Measurements from ENCODE around the gene THADA.
"Not testable (repeated sequence)": the region's sequence is repeated elsewhere in the genome, so short reads cannot be mapped to it uniquely, and the experiment has no call there.

Gene THADA

GRCh38 chr2:43207553-43208300 is 388.1 kb downstream of the THADA start:
- no peak for DNase-seq (ENCODE audit: low read depth)

DNA sequence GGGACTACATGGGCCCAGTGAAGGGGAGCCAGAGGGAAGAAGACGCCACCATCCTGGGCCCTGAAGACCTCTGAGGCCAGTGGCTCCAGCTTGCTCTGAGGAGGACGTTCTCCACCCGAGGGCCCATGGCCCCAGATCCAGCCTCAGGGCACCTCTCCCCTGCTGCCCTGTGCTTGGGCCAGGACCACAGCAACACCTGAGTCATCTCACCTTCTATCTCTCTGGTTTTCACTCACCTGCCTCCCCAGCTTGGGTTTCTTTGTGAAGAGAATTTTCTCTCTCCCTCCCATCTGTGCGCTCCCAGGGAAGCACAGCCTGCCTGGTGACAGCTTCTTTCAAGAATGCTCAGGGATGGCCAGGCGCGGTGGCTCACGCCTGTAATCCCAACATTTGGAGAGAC is 389.2 kb downstream of the THADA start:
- no peak for DNase-seq (ENCODE audit: low read depth)

GRCh38 chr2:43203373-43203772 is 392.5 kb downstream of the THADA start:
- no peak for DNase-seq (ENCODE audit: low read depth)

DNA sequence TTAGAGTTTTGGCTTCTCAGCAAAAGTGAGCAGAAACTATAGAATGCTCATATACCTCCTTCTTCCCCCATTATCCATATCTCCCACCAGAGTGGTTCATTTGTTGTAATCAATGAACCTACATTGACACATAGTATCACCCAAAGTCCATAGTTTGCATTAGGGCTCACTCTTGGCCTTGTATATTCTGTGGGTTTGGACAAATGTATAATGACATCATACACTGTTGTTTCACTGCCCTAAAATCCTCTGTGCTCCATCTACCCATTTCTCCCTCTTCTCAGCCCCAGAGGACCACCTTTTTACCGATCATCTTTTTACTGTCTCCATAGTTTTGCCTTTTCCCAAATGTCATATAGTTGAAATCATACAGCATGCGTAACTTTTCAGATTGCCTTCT is 393.5 kb downstream of the THADA start:
- no peak for DNase-seq (ENCODE audit: low read depth)

DNA sequence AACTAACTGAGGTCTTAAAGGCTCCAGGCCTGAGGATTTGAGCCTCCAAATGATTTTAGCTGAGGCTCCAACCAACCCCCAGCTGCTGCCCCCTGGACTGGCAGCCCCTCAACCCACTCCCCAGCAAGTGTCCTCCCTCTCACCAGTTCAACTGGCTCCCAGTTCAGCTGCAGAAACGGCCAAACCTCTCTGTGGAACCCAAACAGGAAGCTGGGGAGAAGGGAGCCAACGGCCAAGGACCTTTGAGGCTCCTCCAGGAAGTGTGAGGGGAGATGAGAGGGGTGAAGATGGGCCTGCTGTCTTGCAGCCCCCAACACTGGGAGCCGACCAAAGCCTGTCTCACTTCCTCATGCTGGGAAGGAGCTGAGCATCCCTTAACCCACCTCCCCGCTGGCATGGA is 394.3 kb downstream of the THADA start:
- DNase-seq (ENCODE audit: low read depth): no peak

DNA sequence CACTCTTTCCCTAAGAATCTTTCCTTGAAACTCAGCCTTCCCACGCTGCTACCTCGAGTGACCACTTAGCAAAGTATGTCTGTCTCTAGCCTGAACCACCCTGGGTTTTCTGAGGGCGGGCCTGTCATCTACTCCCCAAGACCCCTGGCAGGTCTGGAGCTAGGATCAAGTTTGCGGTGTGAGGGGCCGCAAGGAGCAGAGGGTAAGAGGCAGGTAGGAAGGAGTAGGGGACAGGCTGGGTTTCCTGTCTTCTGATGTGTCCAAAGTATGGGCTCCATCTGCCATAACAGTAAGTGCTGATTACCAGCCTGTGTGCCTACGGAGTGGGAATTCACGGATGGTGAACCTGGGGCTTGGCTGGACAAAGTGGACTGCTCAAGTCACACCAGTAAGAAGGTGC is 394.8 kb downstream of the THADA start:
- DNase-seq (ENCODE audit: low read depth): no peak

- peak; percentile 36 for DNase-seq (ENCODE audit: low read depth)
These were observed 396.0 kb downstream of the THADA start for GRCh38 chr2:43199492-43200488.

DNA sequence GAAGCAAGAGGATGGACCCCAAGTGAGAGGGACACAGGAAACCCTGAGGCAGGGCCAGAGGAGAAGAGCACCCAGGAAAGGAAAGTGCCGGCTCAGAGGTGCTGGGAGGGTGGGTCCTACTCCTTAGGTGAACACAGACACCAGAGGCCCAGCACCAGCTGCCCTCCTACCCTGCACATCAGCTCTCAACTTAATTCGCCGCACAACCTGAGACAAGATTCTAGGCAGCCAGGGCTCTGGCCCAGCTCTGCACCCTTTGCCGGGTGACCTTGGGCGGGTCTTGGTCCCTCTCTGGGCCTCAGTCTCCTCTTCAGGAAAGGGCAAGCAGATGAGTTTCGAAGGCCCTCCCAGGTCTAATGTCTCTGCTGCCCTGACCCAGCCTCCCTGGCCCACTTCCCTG is 397.6 kb downstream of the THADA start:
- DNase-seq (ENCODE audit: low read depth): no peak

DNA sequence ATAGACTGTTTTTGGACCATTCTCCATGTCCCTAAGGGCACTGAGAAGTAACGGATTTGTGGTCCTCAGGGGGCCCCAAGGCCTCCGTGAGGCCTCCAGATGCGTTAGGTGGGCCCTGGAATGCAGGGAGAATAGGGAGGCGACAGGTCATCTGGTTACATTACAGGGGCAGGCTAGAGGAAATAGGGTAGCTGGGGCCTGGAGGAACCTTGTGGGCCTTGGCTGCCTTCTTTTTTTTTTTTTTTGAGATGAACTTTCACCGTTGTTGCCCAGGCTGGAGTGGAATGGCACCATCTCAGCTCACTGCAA is 398.3 kb downstream of the THADA start:
- no peak for DNase-seq (ENCODE audit: low read depth)

DNA sequence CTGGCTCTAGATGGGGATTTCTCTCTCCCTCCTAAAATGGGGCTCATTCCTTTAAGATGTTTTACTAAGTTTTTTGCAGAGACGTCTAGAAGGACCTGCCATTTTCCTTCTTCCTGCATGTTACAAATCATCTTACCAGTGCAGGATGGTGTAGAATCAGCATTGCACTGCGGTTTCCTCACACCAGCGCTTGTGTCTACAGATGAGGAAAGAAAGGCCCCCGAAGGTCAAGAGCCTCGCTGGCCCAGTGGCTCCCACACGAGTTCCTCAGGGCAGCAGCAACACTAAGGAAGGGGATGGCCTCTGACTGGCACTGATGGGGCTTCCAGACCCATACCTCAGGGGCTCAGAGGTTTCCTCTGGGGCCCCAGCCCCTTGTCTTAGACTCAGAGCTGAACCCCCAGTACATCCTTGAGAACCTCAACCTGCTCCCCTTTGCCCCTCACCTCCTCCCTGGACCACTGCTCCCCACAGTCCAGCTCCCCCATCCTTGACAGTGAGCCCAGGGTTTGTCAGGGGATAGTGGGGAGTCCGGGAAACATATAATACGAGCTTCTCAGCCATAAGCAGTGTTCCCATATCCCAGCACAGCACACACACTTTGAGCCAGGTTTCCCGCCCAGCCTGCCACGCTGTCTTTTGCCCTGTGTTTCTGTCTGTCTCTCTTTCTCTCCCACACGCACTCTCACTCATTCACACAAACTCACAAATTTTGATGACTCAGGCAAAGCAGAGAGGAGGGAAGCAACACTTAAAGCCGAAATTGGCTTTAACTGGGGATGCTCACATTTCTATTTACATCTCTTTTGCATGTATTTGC is 398.9 kb downstream of the THADA start:
- DNase-seq (ENCODE audit: low read depth): no peak

GRCh38 chr2:43194121-43194869 is 401.5 kb downstream of the THADA start:
- no peak for DNase-seq (ENCODE audit: low read depth)

GRCh38 chr2:43193652-43194120 is 402.2 kb downstream of the THADA start:
- no peak for DNase-seq (ENCODE audit: low read depth)

GRCh38 chr2:43192744-43193651 is 402.8 kb downstream of the THADA start:
- no peak for DNase-seq (ENCODE audit: low read depth)

- peak; percentile 19 for DNase-seq (ENCODE audit: low read depth)
These were observed 403.8 kb downstream of the THADA start for GRCh38 chr2:43191947-43192516.

DNA sequence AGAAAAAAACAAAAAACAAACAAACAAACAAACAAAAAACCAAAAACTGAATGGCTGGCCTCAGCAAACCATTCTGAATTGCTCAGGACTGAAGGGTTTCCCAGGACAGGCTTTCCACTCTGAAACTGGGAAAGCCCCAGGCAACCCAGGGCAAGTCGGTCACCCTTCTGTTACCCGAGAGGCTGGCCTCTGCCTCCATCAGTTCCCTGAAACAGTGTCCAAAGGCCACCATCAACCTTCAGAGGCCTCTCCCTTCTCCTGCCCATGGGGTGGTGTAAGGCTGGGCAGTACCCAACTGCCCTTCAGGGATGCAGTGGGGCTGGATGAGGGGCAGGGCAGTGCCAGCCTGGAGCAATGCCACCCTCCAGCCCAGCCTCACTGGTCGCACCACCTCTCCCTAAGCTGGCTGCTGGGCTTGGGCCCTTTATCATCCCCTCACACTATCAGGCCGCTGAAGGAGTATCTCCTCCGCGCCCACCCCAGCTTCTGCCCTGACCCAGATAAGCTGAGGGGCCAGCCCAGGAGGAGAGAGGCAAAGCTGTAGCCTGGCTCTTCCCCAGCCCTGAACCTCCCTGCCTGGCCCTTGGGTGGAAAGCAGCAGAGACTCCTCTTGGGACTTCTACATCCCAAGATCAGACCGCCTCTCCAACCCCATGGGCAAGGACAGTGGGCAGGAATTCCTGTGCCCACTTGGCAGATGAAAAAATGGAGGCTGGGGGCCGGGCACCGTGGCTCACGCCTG is 405.4 kb downstream of the THADA start:
- no peak for DNase-seq (ENCODE audit: low read depth)

DNA sequence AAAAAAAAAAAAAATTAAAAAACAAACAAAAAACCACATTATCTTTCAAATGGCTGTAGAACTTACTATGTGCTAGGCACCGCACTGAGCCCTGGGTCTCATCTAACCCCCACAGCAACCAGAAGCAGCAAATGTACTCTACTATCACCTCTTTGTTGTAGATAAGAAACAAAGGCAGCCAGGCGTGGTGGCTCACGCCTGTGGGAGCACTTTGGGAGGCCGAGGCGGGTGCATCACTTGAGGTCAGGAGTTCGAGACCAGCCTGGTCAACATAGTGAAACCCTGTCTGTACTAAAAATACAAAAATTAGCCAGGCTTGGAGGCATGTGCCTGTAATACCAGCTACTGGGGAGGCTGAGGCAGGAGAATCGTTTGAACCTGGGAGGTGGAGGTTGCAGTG is 406.0 kb downstream of the THADA start:
- DNase-seq (ENCODE audit: low read depth): not testable (repeated sequence)

DNA sequence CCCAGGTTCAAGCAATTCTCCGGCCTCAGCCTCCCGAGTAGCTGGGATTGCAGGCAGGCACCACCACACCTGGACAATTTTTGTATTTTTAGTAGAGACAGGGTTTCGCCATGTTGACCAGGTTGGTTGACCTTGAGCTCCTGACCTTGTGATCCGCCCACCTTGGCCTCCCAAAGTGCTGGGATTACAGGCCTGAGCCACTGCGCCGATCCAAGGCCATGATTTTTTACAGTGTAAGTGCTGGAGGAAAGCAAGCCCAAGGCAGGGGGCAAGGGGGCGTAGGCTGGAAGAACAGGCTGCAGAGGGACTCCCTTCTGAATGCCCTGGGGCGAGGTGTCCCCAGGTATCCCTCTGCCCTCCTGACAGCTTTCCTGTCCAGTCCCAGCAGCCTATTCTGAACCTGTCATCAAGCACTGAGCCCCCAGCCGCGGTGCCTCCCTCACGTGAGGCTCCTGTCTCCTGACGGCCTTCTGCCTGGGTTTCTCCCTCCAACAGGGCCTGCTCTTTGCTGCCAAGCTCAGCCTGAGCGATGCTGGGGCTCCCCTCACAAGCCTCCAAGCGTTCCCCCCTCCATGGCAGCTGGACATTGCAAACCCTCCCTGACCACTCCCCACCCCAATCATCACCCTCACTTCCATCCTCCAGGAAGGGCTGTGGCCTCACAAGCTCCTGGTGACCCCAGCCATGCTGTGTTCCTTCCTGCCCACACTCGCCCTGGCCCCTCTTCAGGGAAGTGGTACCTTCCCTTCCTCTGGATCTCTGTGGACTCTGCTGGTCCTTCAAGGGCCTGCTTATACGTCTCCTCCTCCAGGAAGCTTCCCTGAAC is 407.1 kb downstream of the THADA start:
- DNase-seq (ENCODE audit: low read depth): no peak

- DNase-seq (ENCODE audit: low read depth): no peak
These were observed 409.0 kb downstream of the THADA start for GRCh38 chr2:43186679-43187374.

All from ELR (cell line).